ENCODE results near the gene ACVRL1.

The ACVRL1 gene

GRCh38 chr12:51910691-51911090 is 3.4 kb downstream of the ACVRL1 start:
- Histone ChIP-seq H3K27ac (ENCODE audit: low read depth, low read length) (no peak overlapping the region), H3F3A (ENCODE audit: control insufficient read depth, insufficient read depth) (no peaks in the 10 kb centered on the region), H4K20me1 (ENCODE audit: control insufficient read depth, insufficient read depth, low read depth, low read length) (no peaks in the 10 kb centered on the region), H3K9me3 (ENCODE audit: control insufficient read depth, insufficient read depth, low read length) (no peaks in the 10 kb centered on the region), H3K4me1 (ENCODE audit: control insufficient read depth, low read length) (no peaks in the 10 kb centered on the region), H3K4me2 (ENCODE audit: low read length) (no peak overlapping the region), H3K4me3 (ENCODE audit: low read length) (no peak overlapping the region), H3K79me2 (ENCODE audit: control insufficient read depth, low read length) (no peaks in the 10 kb centered on the region), H3K36me3 (ENCODE audit: control insufficient read depth, low read length) (no peaks in the 10 kb centered on the region), H3K27me3 (ENCODE audit: control insufficient read depth, low read length) (peaks cover 3% of the 10 kb centered on the region; the same call in 1 of the 2 replicates), H3K9me2 (replicated peaks; ENCODE audit: control insufficient read depth, low read length) (no peaks in the 10 kb centered on the region)
- TF ChIP-seq CTCF (IDR thresholded peaks at IDR 0.05; ENCODE audit: low read depth, low read length, poor library complexity, severe bottlenecking) (no peak), EZH2phosphoT487 (IDR thresholded peaks at IDR 0.05; ENCODE audit: borderline replicate concordance, low read length) (no peak)

- Histone ChIP-seq H3F3A (ENCODE audit: control insufficient read depth, insufficient read depth) (no peaks in the 10 kb centered on the region), H3K27ac (ENCODE audit: low read depth, low read length) (no peak overlapping the region), H3K36me3 (ENCODE audit: control insufficient read depth, low read length) (no peaks in the 10 kb centered on the region), H3K79me2 (ENCODE audit: control insufficient read depth, low read length) (no peaks in the 10 kb centered on the region), H4K20me1 (ENCODE audit: control insufficient read depth, insufficient read depth, low read depth, low read length) (no peaks in the 10 kb centered on the region), H3K4me3 (ENCODE audit: low read length) (no peak overlapping the region), H3K4me1 (ENCODE audit: control insufficient read depth, low read length) (no peaks in the 10 kb centered on the region), H3K9me3 (ENCODE audit: control insufficient read depth, insufficient read depth, low read length) (no peaks in the 10 kb centered on the region), H3K4me2 (ENCODE audit: low read length) (no peak overlapping the region), H3K9me2 (replicated peaks; ENCODE audit: control insufficient read depth, low read length) (no peaks in the 10 kb centered on the region), H3K27me3 (ENCODE audit: control insufficient read depth, low read length) (peaks cover 3% of the 10 kb centered on the region; the same call in 1 of the 2 replicates)
- TF ChIP-seq EZH2phosphoT487 (IDR thresholded peaks at IDR 0.05; ENCODE audit: borderline replicate concordance, low read length) (no peak), CTCF (IDR thresholded peaks at IDR 0.05; ENCODE audit: low read depth, low read length, poor library complexity, severe bottlenecking) (no peak)
These were observed 4.0 kb downstream of the ACVRL1 start for GRCh38 chr12:51911307-51911706.

GRCh38 chr12:51911788-51912711 is 4.7 kb downstream of the ACVRL1 start:
- H3F3A ChIP-seq (ENCODE audit: control insufficient read depth, insufficient read depth) = no peaks in the 10 kb centered on the region
- no peaks in the 10 kb centered on the region for H3K4me1 ChIP-seq (ENCODE audit: control insufficient read depth, low read length)
- TF ChIP-seq EZH2phosphoT487 (IDR thresholded peaks at IDR 0.05; ENCODE audit: borderline replicate concordance, low read length) = no peak
- no peak for TF ChIP-seq CTCF (IDR thresholded peaks at IDR 0.05; ENCODE audit: low read depth, low read length, poor library complexity, severe bottlenecking)
- H3K79me2 ChIP-seq (ENCODE audit: control insufficient read depth, low read length) = no peaks in the 10 kb centered on the region
- H3K27me3 ChIP-seq (ENCODE audit: control insufficient read depth, low read length) = peaks cover 3% of the 10 kb centered on the region; the same call in 1 of the 2 replicates
- H3K36me3 ChIP-seq (ENCODE audit: control insufficient read depth, low read length) = no peaks in the 10 kb centered on the region
- H3K4me3 ChIP-seq (ENCODE audit: low read length) = no peak overlapping the region
- H4K20me1 ChIP-seq (ENCODE audit: control insufficient read depth, insufficient read depth, low read depth, low read length) = no peaks in the 10 kb centered on the region
- no peaks in the 10 kb centered on the region for H3K9me3 ChIP-seq (ENCODE audit: control insufficient read depth, insufficient read depth, low read length)
- H3K9me2 ChIP-seq (replicated peaks; ENCODE audit: control insufficient read depth, low read length) = no peaks in the 10 kb centered on the region
- no peak overlapping the region for H3K4me2 ChIP-seq (ENCODE audit: low read length)
- no peak overlapping the region for H3K27ac ChIP-seq (ENCODE audit: low read depth, low read length)
